ENCODE data around the gene TTC28.
"Not testable (repeated sequence)": the region's sequence is repeated elsewhere in the genome, so short reads cannot be mapped to it uniquely, and the experiment has no call there.

The TTC28 gene

GRCh38 chr22:28398355-28398754 lies 281.3 kb downstream of the TTC28 start:
- DNase-seq = no peak

- DNase-seq = no peak
These were observed 282.3 kb downstream of the TTC28 start for GRCh38 chr22:28397306-28397705.

GRCh38 chr22:28395920-28396753 lies 283.5 kb downstream of the TTC28 start:
- no peak for DNase-seq

- DNase-seq = no peak
These were observed 284.1 kb downstream of the TTC28 start for GRCh38 chr22:28395520-28395919.

- no peak for DNase-seq
These were observed 285.0 kb downstream of the TTC28 start for GRCh38 chr22:28394513-28395110.

- DNase-seq = no peak
These were observed 298.0 kb downstream of the TTC28 start for GRCh38 chr22:28381429-28382167.

GRCh38 chr22:28379951-28380350 lies 299.7 kb downstream of the TTC28 start:
- DNase-seq = no peak

GRCh38 chr22:28379075-28379779 lies 300.4 kb downstream of the TTC28 start:
- DNase-seq = no peak

GRCh38 chr22:28375761-28376534 lies 303.7 kb downstream of the TTC28 start:
- DNase-seq = no peak

- no peak for DNase-seq
These were observed 305.8 kb downstream of the TTC28 start for GRCh38 chr22:28373831-28374230.

- no peak for DNase-seq
These were observed 309.8 kb downstream of the TTC28 start for GRCh38 chr22:28369854-28370253.

GRCh38 chr22:28366856-28367255 lies 312.8 kb downstream of the TTC28 start:
- no peak for DNase-seq

- DNase-seq = no peak
These were observed 314.3 kb downstream of the TTC28 start for GRCh38 chr22:28365371-28365770.

- DNase-seq = not testable (repeated sequence)
These were observed 315.5 kb downstream of the TTC28 start for GRCh38 chr22:28364105-28364504.

- DNase-seq = no peak
These were observed 318.7 kb downstream of the TTC28 start for GRCh38 chr22:28360939-28361338.

GRCh38 chr22:28358312-28358711 lies 321.3 kb downstream of the TTC28 start:
- peak; percentile 34 for DNase-seq

- DNase-seq = no peak
These were observed 322.4 kb downstream of the TTC28 start for GRCh38 chr22:28357193-28357592.

GRCh38 chr22:28351476-28351875 lies 328.2 kb downstream of the TTC28 start:
- DNase-seq = peak; percentile 50

GRCh38 chr22:28348613-28349609 lies 330.7 kb downstream of the TTC28 start:
- DNase-seq = peak; percentile 68

GRCh38 chr22:28346308-28346707 lies 333.3 kb downstream of the TTC28 start:
- DNase-seq = no peak
